GM12873 (cell line): ENCODE results near the gene HERC4.

Experiments
- TF ChIP-seq, protein P1 (sequence below): IDR thresholded peaks from 2 replicates; pipeline ENCODE4 v1.5.1; 2012; ENCODE audit warnings: low read depth, mild to moderate bottlenecking, moderate library complexity, low read length, control low read depth; ENCODE audit not compliant: insufficient read depth; ENCODE audit errors: missing control alignments

The HERC4 gene

DNA sequence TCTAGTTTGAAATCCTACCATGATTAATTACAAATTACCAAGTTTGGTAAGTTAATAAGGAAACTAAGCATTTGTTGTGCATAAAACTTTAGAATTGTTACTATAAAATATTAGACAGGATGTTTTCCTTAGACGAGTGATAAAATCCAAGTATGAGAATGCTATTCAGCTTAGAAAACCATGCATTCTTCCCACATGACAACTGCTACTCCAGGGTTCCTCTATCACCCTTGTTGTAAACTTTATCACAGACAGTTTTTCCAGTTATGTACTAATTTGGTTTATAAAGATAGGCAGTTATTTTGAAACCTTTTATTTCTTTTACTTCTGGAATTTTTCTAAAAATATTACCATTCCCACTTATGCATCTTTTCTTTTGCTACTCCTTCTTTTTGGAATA, 138.7 kb downstream of the HERC4 start:
- TF ChIP-seq, protein P1, sequence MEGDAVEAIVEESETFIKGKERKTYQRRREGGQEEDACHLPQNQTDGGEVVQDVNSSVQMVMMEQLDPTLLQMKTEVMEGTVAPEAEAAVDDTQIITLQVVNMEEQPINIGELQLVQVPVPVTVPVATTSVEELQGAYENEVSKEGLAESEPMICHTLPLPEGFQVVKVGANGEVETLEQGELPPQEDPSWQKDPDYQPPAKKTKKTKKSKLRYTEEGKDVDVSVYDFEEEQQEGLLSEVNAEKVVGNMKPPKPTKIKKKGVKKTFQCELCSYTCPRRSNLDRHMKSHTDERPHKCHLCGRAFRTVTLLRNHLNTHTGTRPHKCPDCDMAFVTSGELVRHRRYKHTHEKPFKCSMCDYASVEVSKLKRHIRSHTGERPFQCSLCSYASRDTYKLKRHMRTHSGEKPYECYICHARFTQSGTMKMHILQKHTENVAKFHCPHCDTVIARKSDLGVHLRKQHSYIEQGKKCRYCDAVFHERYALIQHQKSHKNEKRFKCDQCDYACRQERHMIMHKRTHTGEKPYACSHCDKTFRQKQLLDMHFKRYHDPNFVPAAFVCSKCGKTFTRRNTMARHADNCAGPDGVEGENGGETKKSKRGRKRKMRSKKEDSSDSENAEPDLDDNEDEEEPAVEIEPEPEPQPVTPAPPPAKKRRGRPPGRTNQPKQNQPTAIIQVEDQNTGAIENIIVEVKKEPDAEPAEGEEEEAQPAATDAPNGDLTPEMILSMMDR, result no peak

DNA sequence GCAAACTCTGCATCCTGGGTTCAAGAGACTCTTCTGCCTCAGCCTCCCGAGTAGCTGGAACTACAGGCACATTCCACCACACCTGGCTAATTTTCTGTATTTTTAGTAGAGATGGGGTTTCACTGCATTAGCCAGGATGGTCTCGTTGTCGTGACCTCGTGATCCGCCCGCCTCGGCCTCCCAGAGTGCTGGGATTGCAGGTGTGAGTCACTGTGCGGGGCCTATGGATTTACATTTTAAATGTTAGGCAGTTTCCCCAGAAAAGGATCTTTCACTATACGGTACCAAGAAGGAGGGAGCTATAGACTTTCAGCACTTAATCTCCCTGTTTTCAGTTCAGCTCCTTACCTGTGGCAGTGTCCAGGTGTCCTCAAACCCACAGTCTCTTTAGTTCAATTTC, 139.9 kb downstream of the HERC4 start:
- TF ChIP-seq, protein P1, result no peak

GRCh38 chr10:67934336-67934735, 140.7 kb downstream of the HERC4 start:
- TF ChIP-seq, protein P1, result no peak

GRCh38 chr10:67933199-67933598, 141.9 kb downstream of the HERC4 start:
- TF ChIP-seq, protein P1, result no peak

DNA sequence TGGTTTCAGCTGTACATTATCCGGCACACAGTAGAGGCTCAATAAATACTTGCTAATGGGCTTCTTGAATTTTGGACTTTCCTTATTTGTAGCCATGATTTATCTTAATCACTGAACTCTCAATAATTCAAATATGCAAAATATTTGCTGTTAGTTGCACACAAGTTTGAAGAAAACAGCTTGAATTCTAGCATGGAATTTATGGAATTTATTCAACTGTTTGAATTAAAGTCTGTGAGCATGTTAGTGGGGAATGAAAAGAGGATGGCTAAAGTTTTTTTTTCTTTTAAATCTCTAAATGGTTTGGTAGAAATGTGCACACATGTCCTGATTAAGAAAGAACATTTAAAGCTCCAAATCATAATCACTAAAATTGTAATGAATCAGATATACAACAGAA, 148.1 kb downstream of the HERC4 start:
- TF ChIP-seq, protein P1, result no peak

- TF ChIP-seq, protein P1, result no peak
Observed at GRCh38 chr10:67925449-67926005, 149.6 kb downstream of the HERC4 start.

DNA sequence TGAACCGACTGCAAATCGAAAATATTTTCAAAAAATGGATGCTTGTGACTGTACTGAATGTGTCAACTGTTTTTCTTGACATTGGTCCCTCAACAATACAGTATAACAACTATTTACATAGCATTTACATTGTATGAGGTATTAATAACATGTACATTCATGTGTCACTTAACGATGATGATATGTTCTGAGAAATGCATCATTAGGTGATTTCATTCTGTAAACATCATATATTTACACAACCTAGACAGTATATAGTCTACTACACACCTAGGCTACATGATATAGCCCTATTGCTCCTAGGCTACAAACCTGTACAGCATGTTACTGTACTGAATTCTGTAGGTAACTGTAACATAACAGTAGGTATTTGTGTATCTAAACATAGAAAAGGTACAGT, 150.9 kb downstream of the HERC4 start:
- TF ChIP-seq, protein P1, result no peak
